Measurements from ENCODE around the gene CFLAR. TPM values are rescaled to one million over a fixed set of nuclear protein-coding genes. Genes with fewer than 3 reads are reported as not detected.

Gene CFLAR
- total RNA-seq, 1 donor from 2014 or later = 144 TPM

- H3K36me3 ChIP-seq = no peaks in the 10 kb centered on the region
- H3K4me3 ChIP-seq = no peak overlapping the region
- TF ChIP-seq POLR2AphosphoS5 (IDR thresholded peaks at IDR 0.05; ENCODE audit: insufficient read depth in 1 of 2, low read depth in 1 of 2) = no peak
- no peak for TF ChIP-seq CTCF (IDR thresholded peaks at IDR 0.05)
- TF ChIP-seq POLR2A (IDR thresholded peaks at IDR 0.05) = no peak
- H3K4me1 ChIP-seq = no peaks in the 10 kb centered on the region
- H3K27me3 ChIP-seq = no peaks in the 10 kb centered on the region
- no peak overlapping the region for H3K27ac ChIP-seq
- intact Hi-C loops (cut with DNase I) = no loop called here
- no peak for DNase-seq (ENCODE audit: extremely low spot score in 2 of 2)
- H3K9me3 ChIP-seq = no peaks in the 10 kb centered on the region
These were observed 15.5 kb upstream of the CFLAR start for GRCh38 chr2:201100497-201100896.

- H3K27ac ChIP-seq = no peak overlapping the region
- H3K4me1 ChIP-seq = no peaks in the 10 kb centered on the region
- DNase-seq (ENCODE audit: extremely low spot score in 2 of 2) = no peak
- no peak overlapping the region for H3K4me3 ChIP-seq
- no peak for TF ChIP-seq POLR2AphosphoS5 (IDR thresholded peaks at IDR 0.05; ENCODE audit: insufficient read depth in 1 of 2, low read depth in 1 of 2)
- TF ChIP-seq CTCF (IDR thresholded peaks at IDR 0.05) = no peak
- no peak for TF ChIP-seq POLR2A (IDR thresholded peaks at IDR 0.05)
- intact Hi-C loops (cut with DNase I) = no loop called here
- no peaks in the 10 kb centered on the region for H3K36me3 ChIP-seq
- H3K9me3 ChIP-seq = no peaks in the 10 kb centered on the region
- H3K27me3 ChIP-seq = no peaks in the 10 kb centered on the region
These were observed 10.2 kb upstream of the CFLAR start for GRCh38 chr2:201105759-201106158.

GRCh38 chr2:201107624-201108023 is 8.3 kb upstream of the CFLAR start:
- H3K4me1 ChIP-seq = no peaks in the 10 kb centered on the region
- no peak for TF ChIP-seq POLR2AphosphoS5 (IDR thresholded peaks at IDR 0.05; ENCODE audit: insufficient read depth in 1 of 2, low read depth in 1 of 2)
- no peak overlapping the region for H3K27ac ChIP-seq
- H3K36me3 ChIP-seq = no peaks in the 10 kb centered on the region
- no peak overlapping the region for H3K4me3 ChIP-seq
- no peaks in the 10 kb centered on the region for H3K27me3 ChIP-seq
- no peak for DNase-seq (ENCODE audit: extremely low spot score in 2 of 2)
- intact Hi-C loops (cut with DNase I) = no loop called here
- no peaks in the 10 kb centered on the region for H3K9me3 ChIP-seq

GRCh38 chr2:201108341-201108740 is 7.6 kb upstream of the CFLAR start:
- Histone ChIP-seq H3K4me1 (no peaks in the 10 kb centered on the region), H3K4me3 (no peak overlapping the region), H3K27ac (no peak overlapping the region), H3K36me3 (no peaks in the 10 kb centered on the region), H3K27me3 (no peaks in the 10 kb centered on the region), H3K9me3 (no peaks in the 10 kb centered on the region)
- intact Hi-C loops (cut with DNase I) = no loop called here
- TF ChIP-seq POLR2AphosphoS5 (IDR thresholded peaks at IDR 0.05; ENCODE audit: insufficient read depth in 1 of 2, low read depth in 1 of 2) (no peak), CTCF (IDR thresholded peaks at IDR 0.05) (no peak), POLR2A (IDR thresholded peaks at IDR 0.05) (no peak)
- no peak for DNase-seq (ENCODE audit: extremely low spot score in 2 of 2)

- H3K4me1 ChIP-seq = no peaks in the 10 kb centered on the region
- H3K27me3 ChIP-seq = no peaks in the 10 kb centered on the region
- TF ChIP-seq POLR2A (IDR thresholded peaks at IDR 0.05) (no peak), POLR2AphosphoS5 (IDR thresholded peaks at IDR 0.05; ENCODE audit: insufficient read depth in 1 of 2, low read depth in 1 of 2) (no peak), CTCF (IDR thresholded peaks at IDR 0.05) (no peak)
- H3K4me3 ChIP-seq = no peak overlapping the region
- H3K9me3 ChIP-seq = no peaks in the 10 kb centered on the region
- H3K27ac ChIP-seq = no peak overlapping the region
- intact Hi-C loops (cut with DNase I) = no loop called here
- no peak for DNase-seq (ENCODE audit: extremely low spot score in 2 of 2)
- H3K36me3 ChIP-seq = no peaks in the 10 kb centered on the region
These were observed 6.8 kb upstream of the CFLAR start for GRCh38 chr2:201109186-201109585.

GRCh38 chr2:201110615-201111014 is 5.3 kb upstream of the CFLAR start:
- intact Hi-C loops (cut with DNase I) = no loop called here
- Histone ChIP-seq H3K9me3 (no peaks in the 10 kb centered on the region), H3K4me1 (peaks cover 6% of the 10 kb centered on the region), H3K4me3 (no peak overlapping the region), H3K27me3 (no peaks in the 10 kb centered on the region), H3K27ac (no peak overlapping the region), H3K36me3 (no peaks in the 10 kb centered on the region)
- DNase-seq (ENCODE audit: extremely low spot score in 2 of 2) = no peak
- TF ChIP-seq POLR2AphosphoS5 (IDR thresholded peaks at IDR 0.05; ENCODE audit: insufficient read depth in 1 of 2, low read depth in 1 of 2) (no peak), CTCF (IDR thresholded peaks at IDR 0.05) (no peak), POLR2A (IDR thresholded peaks at IDR 0.05) (no peak)
